HuH-7 (cell line): ENCODE results near the gene C12orf75.
"Not testable (repeated sequence)": the region's sequence is repeated elsewhere in the genome, so short reads cannot be mapped to it uniquely, and the experiment has no call there.

Experiments used
- DNase-seq: peaks from one replicate; pipeline ENCODE4 v3.0.0; 2011; ENCODE audit warnings: low spot score

The C12orf75 gene

GRCh38 chr12:105310476-105311085 is 19.9 kb upstream of the C12orf75 start:
- DNase-seq, result not testable (repeated sequence)

- DNase-seq, result not testable (repeated sequence)
These were observed 18.6 kb upstream of the C12orf75 start for GRCh38 chr12:105311936-105312335.

- not testable (repeated sequence) for DNase-seq
These were observed 16.7 kb upstream of the C12orf75 start for GRCh38 chr12:105313755-105314154.

- no peak for DNase-seq
These were observed 15.4 kb upstream of the C12orf75 start for GRCh38 chr12:105315130-105315529.

GRCh38 chr12:105315726-105316125 is 14.8 kb upstream of the C12orf75 start:
- no peak for DNase-seq

GRCh38 chr12:105316931-105317852 is 13.3 kb upstream of the C12orf75 start:
- no peak for DNase-seq

- DNase-seq, result no peak
These were observed 12.4 kb upstream of the C12orf75 start for GRCh38 chr12:105317942-105318621.

GRCh38 chr12:105318651-105319483 is 11.6 kb upstream of the C12orf75 start:
- no peak for DNase-seq

- DNase-seq, result no peak
These were observed 10.7 kb upstream of the C12orf75 start for GRCh38 chr12:105319691-105320209.

- no peak for DNase-seq
These were observed 9.4 kb upstream of the C12orf75 start for GRCh38 chr12:105321125-105321524.

- DNase-seq, result no peak
These were observed 8.4 kb upstream of the C12orf75 start for GRCh38 chr12:105322070-105322469.

- no peak for DNase-seq
These were observed 5.8 kb upstream of the C12orf75 start for GRCh38 chr12:105324704-105325103.

GRCh38 chr12:105325117-105325516 is 5.4 kb upstream of the C12orf75 start:
- DNase-seq, result no peak

GRCh38 chr12:105329926-105330282 is 587 bp upstream of the C12orf75 start:
- DNase-seq, result no peak

- no peak for DNase-seq
These were observed 677 bp downstream of the C12orf75 start for GRCh38 chr12:105330931-105331804.

GRCh38 chr12:105331805-105332251 is 1.3 kb downstream of the C12orf75 start:
- no peak for DNase-seq

GRCh38 chr12:105332286-105332685 is 1.8 kb downstream of the C12orf75 start:
- not testable (repeated sequence) for DNase-seq

- DNase-seq, result no peak
These were observed 2.4 kb downstream of the C12orf75 start for GRCh38 chr12:105332925-105333324.

GRCh38 chr12:105334001-105334400 is 3.5 kb downstream of the C12orf75 start:
- DNase-seq, result no peak

GRCh38 chr12:105334582-105334981 is 4.1 kb downstream of the C12orf75 start:
- no peak for DNase-seq

GRCh38 chr12:105335856-105336255 is 5.4 kb downstream of the C12orf75 start:
- no peak for DNase-seq
